K562 (cell line): ENCODE data around the gene ZBTB9. TPM values are rescaled to one million over a fixed set of nuclear protein-coding genes. Genes with fewer than 3 reads are reported as not detected.
A peak's percentile ranks its signal among the peaks of the same experiment; 100 is the strongest.

Experiments used
- ARID3A ChIP-seq: IDR thresholded peaks from 2 replicates; pipeline ENCODE4 v1.6.1; 2012; ENCODE audit warnings: low read depth, low read length, improper control_type of control experiment, borderline replicate concordance
- CBX8 ChIP-seq: fragments of 200-600 bp; sonication (generic); IDR thresholded peaks from 2 replicates; pipeline ENCODE4 v1.6.1; 2012; ENCODE audit warnings: borderline replicate concordance, mixed run types, low read depth, mild to moderate bottlenecking, moderate library complexity, mixed read lengths, low read length, control low read depth, inconsistent platforms; ENCODE audit not compliant: poor library complexity, severe bottlenecking; ENCODE audit errors: extremely low read depth
- CCAR2 ChIP-seq: fragments of 200-400 bp; formaldehyde crosslinking; IDR thresholded peaks from 2 replicates; pipeline ENCODE4 v1.6.1; 2017; ENCODE audit warnings: mild to moderate bottlenecking, low read depth, low read length
- E2F8 ChIP-seq: fragments of 450-650 bp; IDR thresholded peaks from 2 replicates; pipeline ENCODE4 v1.7.1; 2018; ENCODE audit warnings: mild to moderate bottlenecking, low read depth; ENCODE audit not compliant: partially characterized antibody
- HDAC2 ChIP-seq: fragments of 450-650 bp; IDR thresholded peaks from 2 replicates; pipeline ENCODE4 v1.6.1; 2016; ENCODE audit warnings: mild to moderate bottlenecking
- HSF4 ChIP-seq: fragments of 250-450 bp; sonication (Bioruptor Pico); IDR thresholded peaks from 2 replicates; pipeline ENCODE4 v2.1.2; 2022; ENCODE audit warnings: mild to moderate bottlenecking, moderate library complexity, borderline replicate concordance
- KLF16 ChIP-seq: IDR thresholded peaks from 2 replicates; pipeline ENCODE4 v1.6.1; 2016; ENCODE audit warnings: antibody characterized with exemption
- MAFK ChIP-seq: IDR thresholded peaks from 2 replicates; pipeline ENCODE4 v1.6.1; 2011; ENCODE audit warnings: low read length, improper control_type of control experiment
- OTX1 ChIP-seq: fragments of 450-650 bp; formaldehyde crosslinking; IDR thresholded peaks from 2 replicates; pipeline ENCODE4 v1.4.0; 2022; ENCODE audit warnings: mild to moderate bottlenecking
- POU5F1 ChIP-seq: fragments of 150-350 bp; IDR thresholded peaks from 2 replicates; pipeline ENCODE4 v1.6.1; 2014; ENCODE audit warnings: borderline replicate concordance, low read length, low read depth, mild to moderate bottlenecking; ENCODE audit not compliant: partially characterized antibody
- PREB ChIP-seq: sonication (generic); formaldehyde crosslinking; IDR thresholded peaks from 2 replicates; pipeline ENCODE4 v1.8.1; 2023; ENCODE audit warnings: mild to moderate bottlenecking, missing genetic modification reagents
- RB1 ChIP-seq: fragments of 450-650 bp; IDR thresholded peaks from 2 replicates; pipeline ENCODE4 v1.6.1; 2017; ENCODE audit warnings: low read depth, mild to moderate bottlenecking
- SNRNP70 ChIP-seq: fragments of 200-400 bp; formaldehyde crosslinking; optimal IDR thresholded peaks from 2 replicates; pipeline ENCODE3; 2017; ENCODE audit warnings: low read depth, low read length
- STAT6 ChIP-seq: sonication (generic); formaldehyde crosslinking; IDR thresholded peaks from 2 replicates; pipeline ENCODE4 v1.8.1; 2023; ENCODE audit warnings: mild to moderate bottlenecking, missing genetic modification reagents
- TCF3 ChIP-seq: sonication (generic); formaldehyde crosslinking; IDR thresholded peaks from 2 replicates; pipeline ENCODE4 v1.4.0; 2020; ENCODE audit warnings: mild to moderate bottlenecking, missing genetic modification reagents
- TRIM24 ChIP-seq, 2 experiments: fragments of 450-650 bp; IDR thresholded peaks; 2 replicates each; pipeline ENCODE4 v1.6.1; 2016
- U2AF1 ChIP-seq: fragments of 200-400 bp; formaldehyde crosslinking; optimal IDR thresholded peaks from 2 replicates; pipeline ENCODE3; 2017; ENCODE audit warnings: mild to moderate bottlenecking, low read depth, low read length, moderate library complexity
- ZNF146 ChIP-seq: IDR thresholded peaks from one replicate; pipeline ENCODE4 v1.6.1; 2018; ENCODE audit warnings: missing compliant biosample characterization; ENCODE audit not compliant: unreplicated experiment
- polyA plus RNA-seq, 8 experiments: library from polyadenylated mRNA; depleted of rRNA in 4 of 8; stranded (reverse) in 5 of 8; unstranded in 3 of 8; fragments of >200 nt; fragmentation: Nextera tagmentation in 2 of 8; fragmentation: Illumina TruSeq in 1 of 8; extraction: Ambion mirVana in 2 of 8; extraction: Trizol in 1 of 8; gene quantifications; 2 replicates each; pipeline versions ENCODE4 v1.2.1 to v1.2.3, GENCODE V29; 2011 to 2014; ENCODE audit warnings: inconsistent platforms in 1 of 8, missing spikeins in 1 of 8
- total RNA-seq, 7 experiments: library from RNA; depleted of rRNA in 6 of 7; stranded (reverse); fragments of >200 nt in 6 of 7; fragmentation: Illumina TruSeq in 2 of 7; extraction: Trizol in 2 of 7; gene quantifications; 2 replicates each; pipeline versions ENCODE4 v1.2.1 to v1.2.3, GENCODE V29; 2011 to 2021; ENCODE audit warnings: low replicate concordance in 1 of 7

Gene ZBTB9
- total and polyA plus RNA-seq, 9 of the 15 experiments (the other 6 are each of a cell fraction or from before 2014, with no cell fraction given) = 1.9 to 19.5 (median 10.4) TPM

GRCh38 chr6:33433544-33434191 lies 20.7 kb upstream of the ZBTB9 start (continued):
- TF ChIP-seq CBX8 (no peak), POU5F1 (no peak), U2AF1 (no peak), ZNF146 (CRISPR knock-in tag) (no peak), TCF3 (CRISPR knock-in tag) (no peak), KLF16 (no peak), HDAC2 (no peak), E2F8 (no peak), OTX1 (CRISPR knock-in tag) (0 out of 2 replicates have a peak, but pooled peaks have one; percentile 64), TRIM24 (IDR thresholded peaks at IDR 0.05) (no peak), MAFK (no peak), CCAR2 (no peak), STAT6 (no peak), SNRNP70 (no peak), PREB (no peak), RB1 (no peak), ARID3A (no peak), HSF4 (CRISPR knock-in tag) (no peak)
